Measurements from ENCODE around the gene EEF1E1.

The EEF1E1 gene

GRCh38 chr6:8102122-8102958 lies at the start of gene EEF1E1:
EEF1E1 (minus strand) TSS chr6:8102548; CDS start chr6:8102521, 27 bp downstream.
- peak within 1 kb of the TSS; percentile 80 for H3K4me3 ChIP-seq
- DNase-seq (ENCODE audit: low spot score), result peak; percentile 93
- H3K27ac ChIP-seq, result peak within 1 kb of the TSS; percentile 38 to 60
- TF ChIP-seq CTCF (IDR thresholded peaks at IDR 0.05), result no peak

GRCh38 chr6:8149350-8149749 lies 47.0 kb upstream of the EEF1E1 start:
- no peak for DNase-seq (ENCODE audit: low spot score)
- H3K27ac ChIP-seq, result no peak overlapping the region
- no peak overlapping the region for H3K4me3 ChIP-seq
- no peak for TF ChIP-seq CTCF (IDR thresholded peaks at IDR 0.05)

GRCh38 chr6:8143945-8144344 lies 41.6 kb upstream of the EEF1E1 start:
- H3K27ac ChIP-seq, result no peak overlapping the region
- no peak for DNase-seq (ENCODE audit: low spot score)
- TF ChIP-seq CTCF (IDR thresholded peaks at IDR 0.05), result no peak
- H3K4me3 ChIP-seq, result no peak overlapping the region

- DNase-seq (ENCODE audit: low spot score), result no peak
- Histone ChIP-seq H3K27ac (no peak overlapping the region), H3K4me3 (no peak overlapping the region)
- TF ChIP-seq CTCF (IDR thresholded peaks at IDR 0.05), result no peak
Measured at GRCh38 chr6:8139451-8139850, 37.1 kb upstream of the EEF1E1 start.

GRCh38 chr6:8137529-8137939 lies 35.2 kb upstream of the EEF1E1 start:
- H3K27ac ChIP-seq, result no peak overlapping the region
- DNase-seq (ENCODE audit: low spot score), result no peak
- H3K4me3 ChIP-seq, result no peak overlapping the region
- TF ChIP-seq CTCF (IDR thresholded peaks at IDR 0.05), result no peak

- TF ChIP-seq CTCF (IDR thresholded peaks at IDR 0.05), result no peak
- no peak for DNase-seq (ENCODE audit: low spot score)
- Histone ChIP-seq H3K4me3 (no peak overlapping the region), H3K27ac (no peak overlapping the region)
Measured at GRCh38 chr6:8135276-8135675, 32.9 kb upstream of the EEF1E1 start.

GRCh38 chr6:8132130-8132529 lies 29.8 kb upstream of the EEF1E1 start:
- H3K27ac ChIP-seq, result no peak overlapping the region
- no peak for TF ChIP-seq CTCF (IDR thresholded peaks at IDR 0.05)
- no peak overlapping the region for H3K4me3 ChIP-seq
- DNase-seq (ENCODE audit: low spot score), result no peak

All from coronary artery (tissue), 2 donors.